ENCODE measurements around the gene RSPH9.

Gene RSPH9

GRCh38 chr6:43673444-43674084 is 28.7 kb downstream of the RSPH9 start:
- Histone ChIP-seq H3K79me2 (ENCODE audit: control insufficient read depth, insufficient read depth, low read length, poor library complexity) (no peaks in the 10 kb centered on the region), H3K23ac (ENCODE audit: low read length) (no peak overlapping the region), H4K8ac (ENCODE audit: low read depth, low read length) (no peak overlapping the region), H3K18ac (ENCODE audit: low read length) (no peak overlapping the region), H3K4me1 (ENCODE audit: control insufficient read depth in 1 of 2, insufficient read depth in 2 of 2, low read length in 2 of 2) (peaks cover 17 to 20% of the 10 kb centered on the region in 2 experiments), H2AK5ac (ENCODE audit: low read length) (no peak overlapping the region), H2BK120ac (ENCODE audit: insufficient read depth, low read length, poor library complexity) (no peak overlapping the region), H3K27ac (ENCODE audit: low read depth, low read length) (no peak overlapping the region), H3K27me3 (ENCODE audit: insufficient read depth, low read length) (no peaks in the 10 kb centered on the region), H3K79me1 (ENCODE audit: low read length) (peaks cover 5% of the 10 kb centered on the region), H3K14ac (ENCODE audit: low read length) (no peak overlapping the region), H2AFZ (ENCODE audit: insufficient read depth, low read length, poor library complexity) (no peak overlapping the region), H4K12ac (ENCODE audit: low read depth, low read length) (no peak overlapping the region), H3K36me3 (ENCODE audit: control insufficient read depth in 1 of 2, insufficient read depth in 2 of 2, low read length in 2 of 2) (peaks cover 53 to 68% of the 10 kb centered on the region in 2 experiments), H4K91ac (ENCODE audit: low read depth, low read length) (no peak overlapping the region), H3K9me3 (ENCODE audit: insufficient read depth, low read depth, low read length) (peaks cover 5% of the 10 kb centered on the region), H2BK12ac (ENCODE audit: low read length) (no peak overlapping the region), H3K4me3 (ENCODE audit: low read depth, low read length) (no peak overlapping the region), H2BK5ac (ENCODE audit: low read depth, low read length, poor library complexity) (no peak overlapping the region), H3K4me2 (ENCODE audit: low read length) (no peak overlapping the region), H3K4ac (ENCODE audit: low read depth, low read length) (no peak overlapping the region), H3K9ac (ENCODE audit: low read length) (no peak overlapping the region)
- WGBS (ENCODE audit: extremely low coverage, insufficient coverage, insufficient read length), result no CpG with 5 or more reads among the region's 15 CpGs
- DNase-seq, result no peak

DNA sequence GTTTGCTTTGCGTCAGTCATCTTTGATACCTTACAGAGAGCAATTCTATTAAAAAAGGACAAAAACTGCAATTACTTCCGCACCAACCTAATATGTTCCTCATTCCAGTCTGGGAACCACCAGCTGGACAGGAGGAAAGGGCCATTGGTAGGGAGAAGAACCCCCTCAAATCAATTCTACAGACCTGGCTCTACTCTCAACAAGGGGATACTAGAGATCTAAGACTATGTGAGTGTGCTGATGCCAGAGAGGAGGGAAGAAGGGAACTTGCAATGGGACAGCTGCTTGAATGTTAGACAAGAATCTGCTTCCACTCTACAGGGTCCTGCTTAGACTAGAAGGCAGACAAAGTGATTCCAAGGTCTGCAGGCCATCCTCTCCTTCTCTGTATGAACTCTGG is 29.5 kb downstream of the RSPH9 start:
- H3K27me3 ChIP-seq (ENCODE audit: insufficient read depth, low read length), result no peaks in the 10 kb centered on the region
- no peak overlapping the region for H2BK12ac ChIP-seq (ENCODE audit: low read length)
- no peak overlapping the region for H4K12ac ChIP-seq (ENCODE audit: low read depth, low read length)
- no peak overlapping the region for H3K4me3 ChIP-seq (ENCODE audit: low read depth, low read length)
- no peaks in the 10 kb centered on the region for H3K79me2 ChIP-seq (ENCODE audit: control insufficient read depth, insufficient read depth, low read length, poor library complexity)
- no peak overlapping the region for H3K18ac ChIP-seq (ENCODE audit: low read length)
- WGBS (ENCODE audit: extremely low coverage, insufficient coverage, insufficient read length), result no CpG with 5 or more reads among the region's 2 CpGs
- H3K14ac ChIP-seq (ENCODE audit: low read length), result no peak overlapping the region
- H2BK120ac ChIP-seq (ENCODE audit: insufficient read depth, low read length, poor library complexity), result no peak overlapping the region
- H4K91ac ChIP-seq (ENCODE audit: low read depth, low read length), result no peak overlapping the region
- no peak overlapping the region for H2AFZ ChIP-seq (ENCODE audit: insufficient read depth, low read length, poor library complexity)
- peaks cover 5% of the 10 kb centered on the region for H3K9me3 ChIP-seq (ENCODE audit: insufficient read depth, low read depth, low read length)
- H4K8ac ChIP-seq (ENCODE audit: low read depth, low read length), result no peak overlapping the region
- H3K4me2 ChIP-seq (ENCODE audit: low read length), result no peak overlapping the region
- H2AK5ac ChIP-seq (ENCODE audit: low read length), result no peak overlapping the region
- H3K23ac ChIP-seq (ENCODE audit: low read length), result no peak overlapping the region
- no peak overlapping the region for H2BK5ac ChIP-seq (ENCODE audit: low read depth, low read length, poor library complexity)
- peaks cover 5% of the 10 kb centered on the region for H3K79me1 ChIP-seq (ENCODE audit: low read length)
- peaks cover 56 to 75% of the 10 kb centered on the region in 2 experiments for H3K36me3 ChIP-seq (ENCODE audit: control insufficient read depth in 1 of 2, insufficient read depth in 2 of 2, low read length in 2 of 2)
- no peak overlapping the region for H3K4ac ChIP-seq (ENCODE audit: low read depth, low read length)
- no peak overlapping the region for H3K9ac ChIP-seq (ENCODE audit: low read length)
- H3K27ac ChIP-seq (ENCODE audit: low read depth, low read length), result no peak overlapping the region
- peaks cover 12 to 13% of the 10 kb centered on the region in 2 experiments for H3K4me1 ChIP-seq (ENCODE audit: control insufficient read depth in 1 of 2, insufficient read depth in 2 of 2, low read length in 2 of 2)
- no peak for DNase-seq

DNA sequence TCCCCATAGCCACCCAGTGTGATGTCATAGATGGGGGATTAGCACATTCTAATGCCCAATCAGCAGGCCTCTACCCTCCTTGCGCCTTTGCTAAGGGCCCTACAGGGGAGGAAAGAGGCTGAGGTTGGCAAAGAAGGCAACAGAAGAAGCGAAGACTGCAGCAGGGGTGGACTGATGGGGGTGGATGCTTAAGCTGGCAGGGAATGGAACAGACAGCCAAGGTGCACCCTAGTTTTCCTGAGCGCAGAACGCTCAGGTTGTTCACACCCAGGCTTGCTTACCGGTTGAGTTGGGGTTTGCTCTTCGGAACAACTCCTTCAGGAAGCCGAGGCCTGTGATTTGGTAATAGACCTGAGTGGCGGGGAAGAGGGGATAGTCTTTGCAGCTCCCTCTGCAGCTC is 30.1 kb downstream of the RSPH9 start:
- Histone ChIP-seq H3K36me3 (ENCODE audit: control insufficient read depth in 1 of 2, insufficient read depth in 2 of 2, low read length in 2 of 2) (peaks cover 59 to 79% of the 10 kb centered on the region in 2 experiments), H4K91ac (ENCODE audit: low read depth, low read length) (no peak overlapping the region), H2BK12ac (ENCODE audit: low read length) (no peak overlapping the region), H2AFZ (ENCODE audit: insufficient read depth, low read length, poor library complexity) (no peak overlapping the region), H3K79me2 (ENCODE audit: control insufficient read depth, insufficient read depth, low read length, poor library complexity) (no peaks in the 10 kb centered on the region), H2BK5ac (ENCODE audit: low read depth, low read length, poor library complexity) (no peak overlapping the region), H2AK5ac (ENCODE audit: low read length) (no peak overlapping the region), H3K27ac (ENCODE audit: low read depth, low read length) (no peak overlapping the region), H3K9ac (ENCODE audit: low read length) (no peak overlapping the region), H4K12ac (ENCODE audit: low read depth, low read length) (no peak overlapping the region), H3K14ac (ENCODE audit: low read length) (no peak overlapping the region), H3K4me2 (ENCODE audit: low read length) (no peak overlapping the region), H3K18ac (ENCODE audit: low read length) (no peak overlapping the region), H4K8ac (ENCODE audit: low read depth, low read length) (no peak overlapping the region), H2BK120ac (ENCODE audit: insufficient read depth, low read length, poor library complexity) (no peak overlapping the region), H3K27me3 (ENCODE audit: insufficient read depth, low read length) (no peaks in the 10 kb centered on the region), H3K23ac (ENCODE audit: low read length) (no peak overlapping the region), H3K4me1 (ENCODE audit: control insufficient read depth in 1 of 2, insufficient read depth in 2 of 2, low read length in 2 of 2) (peaks cover 5 to 7% of the 10 kb centered on the region in 2 experiments), H3K4me3 (ENCODE audit: low read depth, low read length) (no peak overlapping the region), H3K79me1 (ENCODE audit: low read length) (no peaks in the 10 kb centered on the region), H3K9me3 (ENCODE audit: insufficient read depth, low read depth, low read length) (peaks cover 5% of the 10 kb centered on the region), H3K4ac (ENCODE audit: low read depth, low read length) (no peak overlapping the region)
- DNase-seq, result no peak
- no CpG with 5 or more reads among the region's 8 CpGs for WGBS (ENCODE audit: extremely low coverage, insufficient coverage, insufficient read length)

DNA sequence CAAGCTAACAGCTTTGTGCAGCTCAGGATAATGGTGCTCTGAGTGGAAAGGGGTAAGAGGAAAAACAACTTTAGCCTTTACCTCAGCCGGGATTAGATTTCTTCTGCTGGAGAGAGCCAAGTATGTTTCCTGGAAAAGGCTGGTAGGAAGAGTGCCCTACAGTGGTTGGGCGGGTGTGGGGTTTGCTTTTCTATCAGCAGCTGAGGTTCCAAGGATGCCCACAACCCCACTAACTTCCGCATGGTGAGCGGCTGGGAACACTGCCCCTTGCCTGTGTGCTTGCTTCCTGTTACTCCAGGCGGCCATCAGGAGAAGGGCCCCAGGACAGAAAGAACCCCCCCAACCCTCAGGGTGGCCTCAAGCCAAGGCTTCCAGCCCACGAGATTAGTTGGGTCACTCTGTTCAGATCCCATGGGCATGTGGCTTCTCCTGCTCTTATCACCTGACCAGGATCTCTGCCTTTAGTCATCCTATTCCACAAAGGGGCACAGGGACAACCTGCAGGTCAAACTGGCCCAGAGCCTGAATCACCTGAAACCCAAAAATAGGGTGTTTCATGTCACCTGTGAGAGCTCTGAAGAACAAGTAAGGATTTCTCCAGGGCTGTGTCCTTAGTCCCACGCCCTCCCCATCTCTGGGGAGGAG is 32.2 kb downstream of the RSPH9 start:
- Histone ChIP-seq H2AK5ac (ENCODE audit: low read length) (no peak overlapping the region), H3K36me3 (ENCODE audit: control insufficient read depth in 1 of 2, insufficient read depth in 2 of 2, low read length in 2 of 2) (peaks cover 55 to 77% of the 10 kb centered on the region in 2 experiments), H4K91ac (ENCODE audit: low read depth, low read length) (no peak overlapping the region), H2BK5ac (ENCODE audit: low read depth, low read length, poor library complexity) (no peak overlapping the region), H3K4me3 (ENCODE audit: low read depth, low read length) (no peak overlapping the region), H2AFZ (ENCODE audit: insufficient read depth, low read length, poor library complexity) (no peak overlapping the region), H3K4ac (ENCODE audit: low read depth, low read length) (no peak overlapping the region), H3K23ac (ENCODE audit: low read length) (no peak overlapping the region), H3K9me3 (ENCODE audit: insufficient read depth, low read depth, low read length) (no peaks in the 10 kb centered on the region), H3K18ac (ENCODE audit: low read length) (no peak overlapping the region), H3K14ac (ENCODE audit: low read length) (no peak overlapping the region), H3K4me1 (ENCODE audit: control insufficient read depth in 1 of 2, insufficient read depth in 2 of 2, low read length in 2 of 2) (no peaks in the 10 kb centered on the region), H3K27ac (ENCODE audit: low read depth, low read length) (no peak overlapping the region), H2BK12ac (ENCODE audit: low read length) (no peak overlapping the region), H3K4me2 (ENCODE audit: low read length) (no peak overlapping the region), H2BK120ac (ENCODE audit: insufficient read depth, low read length, poor library complexity) (no peak overlapping the region), H3K79me1 (ENCODE audit: low read length) (no peaks in the 10 kb centered on the region), H4K8ac (ENCODE audit: low read depth, low read length) (no peak overlapping the region), H3K27me3 (ENCODE audit: insufficient read depth, low read length) (no peaks in the 10 kb centered on the region), H3K9ac (ENCODE audit: low read length) (no peak overlapping the region), H3K79me2 (ENCODE audit: control insufficient read depth, insufficient read depth, low read length, poor library complexity) (no peaks in the 10 kb centered on the region), H4K12ac (ENCODE audit: low read depth, low read length) (no peak overlapping the region)
- DNase-seq, result no peak
- WGBS (ENCODE audit: extremely low coverage, insufficient coverage, insufficient read length), result no CpG with 5 or more reads among the region's 7 CpGs

Data from trophoblast cell (in vitro differentiated cells and primary cell).